Cardiac septum (tissue), 1 donor: ENCODE data around the gene INSC. TPM values are rescaled to one million over a fixed set of nuclear protein-coding genes. Genes with fewer than 3 reads are reported as not detected.

Experiments
- DNase-seq: peaks from one replicate; pipeline ENCODE4 v3.0.0-alpha.2; 2020; ENCODE audit warnings: low spot score
- intact Hi-C: fragments of 100-400 bp; cut with DNase I; formaldehyde crosslinking; loops from one replicate; pipeline ENCODE4 v1.14.0; 2022
- total RNA-seq: library from RNA; stranded (reverse); fragmentation: NEBNext Ultra II Directional; extraction: Animal tissue kit (Norgen Biotek cat#: 25700); gene quantifications from one replicate; pipeline ENCODE4 v1.2.1, GENCODE V29; 2021
- donor health status: DM: no; HTN: no; CAD: no.

Gene INSC
- total RNA-seq, 1 donor from 2014 or later: 0.22 TPM

DNA sequence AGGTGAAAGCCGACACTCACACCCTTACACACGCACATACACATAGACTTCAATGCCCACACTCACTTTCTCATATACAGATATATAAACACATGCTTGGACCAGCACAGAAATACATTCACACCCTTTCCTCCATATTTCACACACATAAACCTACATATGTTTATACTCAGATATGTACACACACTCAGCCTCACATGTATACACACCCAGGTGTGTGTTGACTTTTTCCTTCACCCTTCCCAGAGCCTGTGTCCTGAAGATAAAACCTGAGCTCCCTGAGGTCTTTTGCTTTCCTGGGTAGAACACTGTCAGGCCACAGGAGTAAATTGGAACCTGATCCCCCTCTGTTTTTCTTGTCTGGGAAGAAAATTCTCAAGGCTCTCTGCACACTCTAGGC, 62.8 kb downstream of the INSC start:
- DNase-seq: no peak
- intact Hi-C loops: no loop called here

GRCh38 chr11:15178214-15178613, 63.5 kb downstream of the INSC start:
- intact Hi-C loops: no loop called here
- no peak for DNase-seq

DNA sequence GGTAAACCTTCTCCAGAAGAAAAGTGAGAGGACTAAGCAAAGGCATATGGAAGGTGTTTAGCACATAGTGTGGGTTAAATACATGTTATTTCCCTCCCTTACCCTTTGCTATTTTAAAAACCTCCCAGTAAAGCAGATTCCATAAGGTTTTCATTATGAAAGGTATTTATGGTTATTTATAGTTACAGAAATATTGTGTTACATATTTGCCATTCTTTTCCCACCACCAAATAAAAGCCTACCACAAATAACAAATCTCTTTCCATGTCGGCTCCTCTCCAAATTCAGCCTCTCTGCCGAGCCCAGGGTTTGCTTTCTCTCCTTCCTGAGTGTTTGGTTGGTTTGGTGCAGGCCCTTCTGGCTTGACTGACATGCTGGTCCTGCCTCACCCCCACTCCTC, 64.4 kb downstream of the INSC start:
- DNase-seq: no peak
- intact Hi-C loops: no loop called here

DNA sequence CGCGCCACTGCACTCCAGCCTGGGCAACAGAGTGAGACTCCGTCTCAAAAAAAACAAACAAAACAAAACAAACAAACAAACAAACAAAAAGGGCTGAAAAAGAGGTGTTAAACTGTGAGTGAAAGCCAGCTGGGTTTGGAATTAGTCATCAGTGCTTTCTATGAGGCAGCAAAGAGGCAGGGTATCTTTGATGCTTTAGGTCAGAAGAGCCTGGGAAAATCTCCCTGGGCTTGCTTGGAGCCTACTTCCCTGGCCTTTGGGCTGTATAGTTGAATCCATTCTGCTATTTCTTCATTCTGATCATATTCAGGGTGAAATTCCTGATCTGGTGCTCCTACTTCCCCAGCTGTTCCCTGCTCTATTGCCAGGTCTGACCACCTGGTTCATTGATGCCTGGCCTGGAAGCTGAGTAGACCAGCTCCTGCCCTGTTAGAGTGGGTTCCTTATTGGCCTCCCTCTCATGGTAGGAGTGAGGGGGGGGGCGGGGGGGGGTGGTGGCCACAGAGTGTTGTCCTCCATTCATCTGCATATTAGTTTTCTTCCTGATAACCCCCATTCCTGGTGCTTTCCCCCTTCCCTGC, 65.6 kb downstream of the INSC start:
- intact Hi-C loops: no loop called here
- no peak for DNase-seq

- DNase-seq: no peak
- intact Hi-C loops: no loop called here
Observed at GRCh38 chr11:15182372-15182771, 67.6 kb downstream of the INSC start.

DNA sequence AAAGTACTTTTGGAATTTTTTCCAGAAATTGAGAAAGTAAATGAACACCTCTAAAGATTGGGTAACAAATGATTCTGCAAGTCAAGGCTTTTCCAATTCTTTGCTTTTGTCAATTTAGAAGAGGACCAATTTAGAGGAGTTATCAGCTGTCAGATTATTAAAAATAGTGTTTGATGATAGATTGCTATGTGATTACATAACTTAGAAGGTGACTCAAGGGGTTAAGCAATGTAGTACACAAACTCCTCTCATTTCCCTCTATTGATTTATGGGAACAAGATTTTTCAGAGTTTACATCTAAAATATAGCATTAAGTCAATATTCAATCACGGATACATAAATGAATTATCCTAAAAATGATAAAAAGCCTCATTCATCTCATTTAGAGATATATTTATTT, 70.3 kb downstream of the INSC start:
- DNase-seq: no peak
- intact Hi-C loops: no loop called here

DNA sequence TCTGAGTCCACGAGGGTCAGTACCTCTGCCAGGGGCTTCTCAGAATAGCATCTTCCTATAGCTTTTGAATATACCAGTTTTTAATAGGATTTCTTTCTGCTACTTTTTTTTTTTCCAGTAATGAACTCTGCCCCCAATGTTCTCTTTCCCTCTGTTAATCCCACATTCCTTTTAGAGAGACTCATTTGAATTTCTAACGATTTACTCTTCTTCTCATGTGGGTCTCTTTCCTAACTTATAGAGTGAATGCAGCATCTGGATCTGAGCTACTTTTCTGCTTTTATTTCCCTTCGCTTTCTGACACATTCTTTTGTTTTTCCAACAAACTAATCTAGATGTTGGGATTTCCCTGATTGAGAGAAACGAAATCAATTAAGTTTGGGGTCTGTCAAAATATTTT, 71.4 kb downstream of the INSC start:
- intact Hi-C loops: no loop called here
- DNase-seq: no peak

DNA sequence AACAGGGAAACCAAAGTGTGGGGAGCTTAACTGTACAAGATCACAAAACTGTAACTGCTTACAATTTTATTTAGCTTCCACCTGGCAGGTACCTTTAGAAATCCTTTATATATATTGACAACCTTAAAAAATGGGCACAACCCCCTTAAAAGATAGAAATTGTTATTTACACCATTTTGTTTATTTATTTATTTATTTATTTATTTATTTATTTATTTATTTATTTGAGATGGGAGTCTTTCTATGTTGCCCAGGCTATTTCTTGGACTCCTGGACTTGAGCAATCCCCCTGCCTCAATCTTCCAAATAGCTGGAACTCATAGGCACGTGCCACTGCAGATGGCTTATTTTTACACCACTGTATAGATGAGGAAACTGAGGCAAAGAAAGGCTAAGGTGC, 74.5 kb downstream of the INSC start:
- no peak for DNase-seq
- intact Hi-C loops: no loop called here

- intact Hi-C loops: no loop called here
- no peak for DNase-seq
Observed at GRCh38 chr11:15189641-15190365, 75.1 kb downstream of the INSC start.

DNA sequence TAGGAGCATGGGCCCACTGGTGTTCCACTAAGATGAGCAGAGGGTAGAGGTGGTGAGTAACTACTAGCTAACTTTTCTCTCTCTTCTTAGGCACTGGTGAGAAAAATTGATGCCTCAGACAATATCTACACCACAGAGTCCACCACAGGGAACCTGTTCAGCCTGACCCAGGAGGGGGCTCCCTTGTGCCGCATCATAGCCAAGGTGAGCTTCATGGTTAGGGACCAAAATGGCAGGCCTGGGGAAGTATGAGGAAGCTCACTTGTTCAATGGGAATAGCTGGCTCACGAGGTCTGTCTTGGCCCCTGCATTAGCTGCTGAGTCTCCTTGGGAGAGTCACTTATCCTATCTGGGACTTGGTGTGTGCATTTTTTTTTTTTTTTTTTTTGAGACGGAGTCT, 75.9 kb downstream of the INSC start:
- no peak for DNase-seq
- intact Hi-C loops: no loop called here

DNA sequence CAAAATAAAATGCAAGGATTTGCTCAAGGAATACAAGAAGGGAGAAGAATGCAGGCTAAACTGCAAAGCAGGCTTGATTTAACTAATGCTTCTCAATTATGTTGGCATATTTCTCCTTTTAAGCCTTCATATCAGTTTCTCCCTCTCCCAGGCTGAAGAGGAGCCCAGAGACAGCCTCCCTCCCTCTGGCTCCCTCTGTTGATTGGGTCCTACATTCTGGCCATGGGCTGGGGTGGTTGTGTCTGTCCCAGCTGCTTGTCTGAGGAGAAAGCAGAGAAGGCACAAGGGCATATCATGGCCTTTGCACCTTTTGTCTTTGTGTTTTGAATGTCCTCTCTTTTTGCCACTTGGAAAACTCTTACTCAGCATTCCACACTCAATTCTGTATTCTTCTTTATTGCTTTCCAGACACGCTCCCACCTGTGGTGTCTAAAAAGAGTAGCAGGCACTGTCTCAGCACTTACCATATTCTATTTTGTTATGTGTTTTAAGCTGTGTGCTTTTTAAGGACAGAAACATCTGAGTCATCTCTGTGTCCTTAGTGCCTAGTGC, 77.4 kb downstream of the INSC start:
- DNase-seq: no peak
- intact Hi-C loops: no loop called here

DNA sequence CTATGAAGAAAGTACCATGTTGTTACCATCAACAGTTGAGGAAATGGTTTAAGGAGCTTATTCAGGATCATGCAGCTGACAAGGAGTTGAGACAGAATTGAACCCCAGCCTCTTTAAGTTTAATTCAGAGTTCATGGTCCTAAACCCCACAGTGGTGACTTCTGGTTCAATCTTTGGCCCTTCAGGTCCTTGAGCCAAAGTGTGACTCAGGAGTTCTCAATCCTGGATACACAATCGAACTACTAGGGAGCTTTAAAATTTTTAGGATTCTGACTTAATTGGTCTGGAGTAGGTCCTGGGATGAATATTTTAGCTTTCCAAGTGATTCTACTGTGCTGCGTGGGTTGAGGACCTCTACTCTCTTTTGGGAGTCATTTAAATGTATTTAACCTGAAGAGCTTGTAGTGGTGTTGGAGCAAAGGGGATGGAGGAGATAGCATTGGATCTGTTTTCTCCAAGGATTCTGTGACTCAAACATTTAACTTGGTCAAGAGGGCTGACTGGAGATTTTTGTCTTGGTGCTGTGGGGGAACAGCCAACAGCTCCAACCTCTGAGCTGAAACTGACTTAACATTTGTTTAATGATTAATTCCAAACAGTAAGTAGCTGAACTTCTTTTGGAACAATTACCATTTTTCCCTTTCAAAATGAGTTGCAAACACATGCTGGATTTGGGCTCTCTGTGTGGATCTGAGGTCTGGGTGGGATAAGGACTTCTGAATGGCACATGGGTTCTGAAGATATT, 80.1 kb downstream of the INSC start:
- intact Hi-C loops: no loop called here
- DNase-seq: no peak

GRCh38 chr11:15195454-15196200, 80.9 kb downstream of the INSC start:
- intact Hi-C loops: no loop called here
- DNase-seq: no peak

GRCh38 chr11:15196704-15197103, 82.0 kb downstream of the INSC start:
- no peak for DNase-seq
- intact Hi-C loops: no loop called here

- DNase-seq: no peak
- intact Hi-C loops: no loop called here
Observed at GRCh38 chr11:15197696-15198095, 83.0 kb downstream of the INSC start.

- intact Hi-C loops: no loop called here
- DNase-seq: no peak
Observed at GRCh38 chr11:15198284-15198683, 83.6 kb downstream of the INSC start.

DNA sequence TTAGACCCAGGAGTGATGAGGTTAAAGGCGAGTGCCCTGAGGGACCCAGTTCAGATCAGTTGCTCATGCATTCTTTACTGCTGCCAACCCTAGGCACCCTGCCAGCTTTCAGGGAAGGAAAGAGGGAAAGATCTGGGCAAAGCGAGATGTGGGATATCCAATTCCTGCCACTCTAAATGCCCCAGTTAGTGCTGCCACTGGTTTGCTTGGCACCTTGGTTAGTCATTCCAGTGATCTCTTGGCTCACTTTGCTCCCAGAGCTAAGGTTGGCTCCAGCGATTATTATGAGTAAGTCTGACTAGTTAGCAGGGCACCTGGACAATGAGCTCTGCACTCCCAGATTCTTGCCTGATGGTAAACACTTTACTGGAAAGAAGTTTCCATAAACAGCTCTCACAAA, 85.0 kb downstream of the INSC start:
- DNase-seq: no peak
- intact Hi-C loops: no loop called here

- DNase-seq: no peak
- intact Hi-C loops: no loop called here
Observed at GRCh38 chr11:15200696-15201095, 86.0 kb downstream of the INSC start.

GRCh38 chr11:15201586-15201985, 86.9 kb downstream of the INSC start:
- intact Hi-C loops: no loop called here
- no peak for DNase-seq

- intact Hi-C loops: no loop called here
- DNase-seq: no peak
Observed at GRCh38 chr11:15202626-15203025, 87.9 kb downstream of the INSC start.
